Raji (cell line): ENCODE data around the gene DNMT3A.

ENCODE experiments used
- POLR2A ChIP-seq: IDR thresholded peaks from 2 replicates; pipeline ENCODE4 v1.6.1; 2011; ENCODE audit warnings: low read depth, low read length, control low read depth; ENCODE audit not compliant: insufficient read depth

Gene DNMT3A

GRCh38 chr2:25258847-25259736 lies 82.6 kb downstream of the DNMT3A start:
- TF ChIP-seq POLR2A: no peak

- no peak for TF ChIP-seq POLR2A
These were observed 83.5 kb downstream of the DNMT3A start for GRCh38 chr2:25257931-25258846.

- TF ChIP-seq POLR2A: no peak
These were observed 84.6 kb downstream of the DNMT3A start for GRCh38 chr2:25257032-25257552.

GRCh38 chr2:25256488-25256875 lies 85.2 kb downstream of the DNMT3A start:
- no peak for TF ChIP-seq POLR2A

- no peak for TF ChIP-seq POLR2A
These were observed 85.8 kb downstream of the DNMT3A start for GRCh38 chr2:25255745-25256487.

GRCh38 chr2:25254961-25255360 lies 86.8 kb downstream of the DNMT3A start:
- TF ChIP-seq POLR2A: no peak

- TF ChIP-seq POLR2A: no peak
These were observed 88.5 kb downstream of the DNMT3A start for GRCh38 chr2:25253153-25253626.

- TF ChIP-seq POLR2A: no peak
These were observed 89.2 kb downstream of the DNMT3A start for GRCh38 chr2:25252291-25253152.

GRCh38 chr2:25251422-25252273 lies 90.1 kb downstream of the DNMT3A start:
- no peak for TF ChIP-seq POLR2A

- no peak for TF ChIP-seq POLR2A
These were observed 90.7 kb downstream of the DNMT3A start for GRCh38 chr2:25251071-25251421.

GRCh38 chr2:25250331-25251070 lies 91.2 kb downstream of the DNMT3A start:
- no peak for TF ChIP-seq POLR2A

GRCh38 chr2:25249785-25250184 lies 91.9 kb downstream of the DNMT3A start:
- TF ChIP-seq POLR2A: no peak
